ENCODE data around the gene TIRAP. TPM values are rescaled to one million over a fixed set of nuclear protein-coding genes. Genes with fewer than 3 reads are reported as not detected.

TIRAP gene
- total RNA-seq, 1 experiment from 2014 or later: 5.6 TPM

- Mint-ChIP-seq H3K9me3 (no peaks in the 10 kb centered on the region), H3K4me3 (no peak overlapping the region), H3K4me1 (peaks cover 21% of the 10 kb centered on the region), H3K27me3 (ENCODE audit: low read depth) (no peaks in the 10 kb centered on the region), H3K36me3 (peaks cover 26% of the 10 kb centered on the region), H3K27ac (peak overlapping the region; percentile 94; the same call in 1 of the 2 replicates)
- ATAC-seq (peak; percentile 79), DNase-seq (ENCODE audit: low spot score) (peak; percentile 26)
- ChIA-PET CTCF (interaction anchor here (1.0 to 1.8 kb wide), 4 partner anchors 9 to 236 kb away, joined by 3 to 4 read pairs (median 4); no protein-coding TSS in a partner anchor), POLR2A (interaction anchor here (1.0 kb wide), 1 partner anchor 17 kb away, joined by 3 read pairs; no protein-coding TSS in a partner anchor)
- TF ChIP-seq RELA (CRISPR knock-in tag; IDR thresholded peaks at IDR 0.05; ENCODE audit: borderline replicate concordance): no peak
- TF ChIP-seq FOXP4 (CRISPR knock-in tag; IDR thresholded peaks at IDR 0.05): no peak
- no peak for TF ChIP-seq NR2C2 (CRISPR knock-in tag; IDR thresholded peaks at IDR 0.05)
- TF ChIP-seq ATF3 (CRISPR knock-in tag; conservative IDR thresholded peaks at IDR 0.05): no peak
- no peak for TF ChIP-seq ZNF138 (CRISPR knock-in tag; conservative IDR thresholded peaks at IDR 0.05)
- TF ChIP-seq ATF6 (CRISPR knock-in tag; IDR thresholded peaks at IDR 0.05): no peak
- no peak for TF ChIP-seq NFYB (CRISPR knock-in tag; conservative IDR thresholded peaks at IDR 0.05; ENCODE audit: low read depth)
- no peak for TF ChIP-seq SMAD4 (CRISPR knock-in tag; IDR thresholded peaks at IDR 0.05)
- TF ChIP-seq GABPB1 (CRISPR knock-in tag; IDR thresholded peaks at IDR 0.05): no peak
- TF ChIP-seq TEAD1 (CRISPR knock-in tag; IDR thresholded peaks at IDR 0.05): no peak
- no peak for TF ChIP-seq HMGXB4 (CRISPR knock-in tag; IDR thresholded peaks at IDR 0.05)
- no peak for TF ChIP-seq SOX15 (CRISPR knock-in tag; IDR thresholded peaks at IDR 0.05)
Measured at GRCh38 chr11:126336671-126337101, 53.8 kb downstream of the TIRAP start.

GRCh38 chr11:126337126-126337473, 54.2 kb downstream of the TIRAP start:
- no peak for ATAC-seq
- POLR2A ChIA-PET: interaction anchor here (1.0 kb wide), 1 partner anchor 16 kb away, joined by 3 read pairs; no protein-coding TSS in a partner anchor
- Mint-ChIP-seq H3K27ac (no peak overlapping the region), H3K4me1 (peaks cover 21% of the 10 kb centered on the region), H3K4me3 (no peak overlapping the region), H3K27me3 (ENCODE audit: low read depth) (no peaks in the 10 kb centered on the region), H3K36me3 (peaks cover 28% of the 10 kb centered on the region), H3K9me3 (no peaks in the 10 kb centered on the region)
- CTCF ChIA-PET: interaction anchor here (0.8 to 1.3 kb wide), 3 partner anchors 9 to 144 kb away, joined by 3 to 4 read pairs (median 3); partner anchors contain the start of gene ST3GAL4
- DNase-seq (ENCODE audit: low spot score): no peak
- no peak for TF ChIP-seq ZNF396 (CRISPR knock-in tag; IDR thresholded peaks at IDR 0.05; ENCODE audit: borderline replicate concordance)
- no peak for TF ChIP-seq GRHL2 (CRISPR knock-in tag; IDR thresholded peaks at IDR 0.05; ENCODE audit: insufficient replicate concordance, severe bottlenecking)
- TF ChIP-seq IRF1 (CRISPR knock-in tag; IDR thresholded peaks at IDR 0.05): no peak
- no peak for TF ChIP-seq ESRRA (CRISPR knock-in tag; IDR thresholded peaks at IDR 0.05; ENCODE audit: borderline replicate concordance)
- no peak for TF ChIP-seq NR3C1 (CRISPR knock-in tag; conservative IDR thresholded peaks at IDR 0.05; ENCODE audit: low read depth)
- no peak for TF ChIP-seq ZNF671 (CRISPR knock-in tag; IDR thresholded peaks at IDR 0.05)
- TF ChIP-seq MAX (CRISPR knock-in tag; IDR thresholded peaks at IDR 0.05): no peak
- no peak for TF ChIP-seq SP1 (CRISPR knock-in tag; conservative IDR thresholded peaks at IDR 0.05)
- TF ChIP-seq ZNF425 (CRISPR knock-in tag; conservative IDR thresholded peaks at IDR 0.05): no peak
- TF ChIP-seq ZBTB21 (CRISPR knock-in tag; IDR thresholded peaks at IDR 0.05; ENCODE audit: borderline replicate concordance): no peak
- no peak for TF ChIP-seq CDX4 (CRISPR knock-in tag; IDR thresholded peaks at IDR 0.05; ENCODE audit: borderline replicate concordance)

All from WTC11 (cell line).